Measurements from ENCODE around the gene KRTAP5-11. TPM values are rescaled to one million over a fixed set of nuclear protein-coding genes. Genes with fewer than 3 reads are reported as not detected.

The KRTAP5-11 gene
- total RNA-seq, 1 donor from 2014 or later: not detected

DNA sequence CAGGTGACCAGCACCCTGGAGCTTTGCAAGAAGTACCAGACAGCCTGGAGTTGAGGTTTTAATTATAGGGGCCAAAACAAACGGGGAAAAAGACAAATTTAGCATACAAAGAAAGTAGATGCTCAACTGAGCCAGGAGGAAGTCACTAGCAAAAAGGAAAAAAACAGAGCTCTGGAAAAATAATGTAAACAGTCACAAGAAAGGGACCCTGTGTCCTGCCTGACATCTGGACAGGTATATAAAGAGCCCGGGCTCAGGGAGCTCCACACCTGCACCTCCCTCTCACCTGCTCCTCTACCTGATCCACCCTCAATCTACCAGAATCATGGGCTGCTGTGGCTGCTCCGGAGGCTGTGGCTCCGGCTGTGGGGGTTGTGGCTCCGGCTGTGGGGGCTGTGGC is 17.4 kb downstream of the KRTAP5-11 start, which contains the start of gene KRTAP5-10:
KRTAP5-10 (plus strand) TSS at position 301 of the 400 bp plus-strand sequence; CDS start at position 326, 25 bp downstream.
- H3K27me3 ChIP-seq: no peaks in the 10 kb centered on the region
- intact Hi-C loops (cut with DNase I): no loop called here
- H3K4me1 ChIP-seq: no peaks in the 10 kb centered on the region
- no peaks in the 10 kb centered on the region for H3K9me3 ChIP-seq
- H3K36me3 ChIP-seq: no peaks in the 10 kb centered on the region
- TF ChIP-seq, protein P1, sequence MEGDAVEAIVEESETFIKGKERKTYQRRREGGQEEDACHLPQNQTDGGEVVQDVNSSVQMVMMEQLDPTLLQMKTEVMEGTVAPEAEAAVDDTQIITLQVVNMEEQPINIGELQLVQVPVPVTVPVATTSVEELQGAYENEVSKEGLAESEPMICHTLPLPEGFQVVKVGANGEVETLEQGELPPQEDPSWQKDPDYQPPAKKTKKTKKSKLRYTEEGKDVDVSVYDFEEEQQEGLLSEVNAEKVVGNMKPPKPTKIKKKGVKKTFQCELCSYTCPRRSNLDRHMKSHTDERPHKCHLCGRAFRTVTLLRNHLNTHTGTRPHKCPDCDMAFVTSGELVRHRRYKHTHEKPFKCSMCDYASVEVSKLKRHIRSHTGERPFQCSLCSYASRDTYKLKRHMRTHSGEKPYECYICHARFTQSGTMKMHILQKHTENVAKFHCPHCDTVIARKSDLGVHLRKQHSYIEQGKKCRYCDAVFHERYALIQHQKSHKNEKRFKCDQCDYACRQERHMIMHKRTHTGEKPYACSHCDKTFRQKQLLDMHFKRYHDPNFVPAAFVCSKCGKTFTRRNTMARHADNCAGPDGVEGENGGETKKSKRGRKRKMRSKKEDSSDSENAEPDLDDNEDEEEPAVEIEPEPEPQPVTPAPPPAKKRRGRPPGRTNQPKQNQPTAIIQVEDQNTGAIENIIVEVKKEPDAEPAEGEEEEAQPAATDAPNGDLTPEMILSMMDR (IDR thresholded peaks at IDR 0.05): no peak
- no peak for DNase-seq (ENCODE audit: low spot score in 2 of 2)
- no peak within 1 kb of the TSS for H3K4me3 ChIP-seq
- H3K27ac ChIP-seq: no peak within 1 kb of the TSS

DNA sequence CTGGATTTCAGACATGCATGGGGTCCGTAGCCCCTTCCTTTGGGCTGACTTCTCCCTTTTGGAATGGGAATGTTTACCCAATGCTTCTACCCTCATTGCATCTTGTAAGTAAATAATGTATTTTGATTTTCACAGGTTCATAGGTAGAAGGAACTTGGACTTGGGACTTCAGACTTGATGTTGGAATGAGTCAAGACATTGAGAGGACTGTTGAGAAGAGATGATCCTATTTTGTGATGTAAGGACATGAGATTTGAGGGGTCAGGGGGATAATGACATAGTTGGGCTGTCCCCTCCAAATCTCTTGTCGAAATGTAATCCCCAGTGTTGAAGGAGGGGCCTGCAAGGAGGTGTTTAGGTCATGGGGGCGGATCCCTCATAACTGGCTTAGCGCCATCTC is 18.2 kb downstream of the KRTAP5-11 start:
- Histone ChIP-seq H3K27me3 (no peaks in the 10 kb centered on the region), H3K9me3 (no peaks in the 10 kb centered on the region), H3K27ac (no peak overlapping the region), H3K4me3 (no peak overlapping the region), H3K36me3 (no peaks in the 10 kb centered on the region), H3K4me1 (no peaks in the 10 kb centered on the region)
- DNase-seq (ENCODE audit: low spot score in 2 of 2): no peak
- TF ChIP-seq, protein P1 (IDR thresholded peaks at IDR 0.05): no peak
- intact Hi-C loops (cut with DNase I): no loop called here

DNA sequence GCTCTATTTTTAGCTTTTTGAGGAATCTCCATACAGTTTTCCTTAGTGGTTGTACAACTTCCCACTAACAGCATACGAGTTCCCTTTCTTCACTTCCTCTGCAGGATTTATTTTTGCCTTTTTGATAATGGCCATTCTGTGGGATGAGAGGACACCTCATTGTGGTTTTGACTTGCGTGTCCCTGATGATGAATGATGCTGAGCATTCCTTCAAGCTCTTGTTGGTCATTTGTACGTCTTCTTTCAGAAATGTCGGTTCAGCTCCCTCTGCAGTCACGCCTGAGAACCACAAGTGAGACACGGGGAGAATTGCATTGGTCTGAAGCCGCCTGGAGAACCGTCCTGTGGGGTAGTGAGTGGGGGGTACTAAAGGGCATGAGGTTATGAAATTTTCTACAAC is 19.3 kb downstream of the KRTAP5-11 start:
- H3K27me3 ChIP-seq: no peaks in the 10 kb centered on the region
- DNase-seq (ENCODE audit: low spot score in 2 of 2): no peak

DNA sequence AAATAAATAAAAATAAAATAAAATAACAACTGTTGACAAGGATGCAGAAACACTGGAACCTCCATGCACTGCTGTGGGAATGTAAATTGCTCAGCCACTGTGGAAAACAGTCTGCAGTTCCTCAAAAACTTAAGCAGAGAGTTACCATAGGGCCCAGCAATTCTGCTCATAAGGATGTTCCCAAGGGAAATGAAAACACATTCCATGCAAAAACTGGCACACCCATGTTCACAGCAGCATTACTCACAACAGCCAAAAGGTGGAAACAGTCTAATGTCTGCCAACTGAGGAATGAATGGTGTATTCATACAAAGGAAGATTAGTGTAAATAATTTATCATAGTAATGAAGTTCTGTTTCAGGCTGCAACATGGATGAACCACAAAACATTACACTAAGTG is 20.6 kb downstream of the KRTAP5-11 start:
- Histone ChIP-seq H3K9me3 (no peaks in the 10 kb centered on the region), H3K27me3 (no peaks in the 10 kb centered on the region)
- intact Hi-C loops (cut with DNase I): no loop called here

More for the DNA sequence above, 19.3 kb downstream of the KRTAP5-11 start:
- Histone ChIP-seq H3K27ac (no peak overlapping the region), H3K36me3 (no peaks in the 10 kb centered on the region), H3K4me3 (no peak overlapping the region), H3K9me3 (no peaks in the 10 kb centered on the region), H3K4me1 (no peaks in the 10 kb centered on the region)
- intact Hi-C loops (cut with DNase I): no loop called here
- TF ChIP-seq, protein P1 (IDR thresholded peaks at IDR 0.05): no peak

DNA sequence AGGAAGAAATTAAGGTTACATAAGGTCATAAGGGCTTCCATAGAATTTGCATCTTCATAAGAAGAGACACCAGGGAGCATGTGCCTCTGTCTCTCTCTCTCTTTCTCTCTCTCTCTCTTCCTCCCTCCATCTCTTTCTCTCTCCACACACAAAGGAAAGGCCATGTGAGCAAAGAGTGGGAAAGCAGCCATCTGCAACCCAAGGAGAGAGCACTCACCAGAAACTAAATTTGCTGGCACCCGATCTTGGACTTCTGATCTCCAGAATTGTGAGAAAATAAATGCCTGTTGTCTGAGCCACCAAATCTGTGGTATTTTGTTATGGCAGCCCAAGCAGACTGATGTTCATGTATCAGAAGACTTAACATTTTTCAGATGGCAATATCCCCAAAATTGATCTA is 23.7 kb downstream of the KRTAP5-11 start:
- Histone ChIP-seq H3K9me3 (no peaks in the 10 kb centered on the region), H3K27ac (no peak overlapping the region), H3K27me3 (no peaks in the 10 kb centered on the region), H3K4me3 (no peak overlapping the region), H3K36me3 (no peaks in the 10 kb centered on the region), H3K4me1 (no peaks in the 10 kb centered on the region)
- intact Hi-C loops (cut with DNase I): no loop called here
- no peak for DNase-seq (ENCODE audit: low spot score in 2 of 2)
- TF ChIP-seq, protein P1 (IDR thresholded peaks at IDR 0.05): no peak

More for the DNA sequence above, 20.6 kb downstream of the KRTAP5-11 start:
- Histone ChIP-seq H3K4me3 (no peak overlapping the region), H3K36me3 (no peaks in the 10 kb centered on the region), H3K4me1 (no peaks in the 10 kb centered on the region), H3K27ac (no peak overlapping the region)
- no peak for DNase-seq (ENCODE audit: low spot score in 2 of 2)
- TF ChIP-seq, protein P1 (IDR thresholded peaks at IDR 0.05): no peak

DNA sequence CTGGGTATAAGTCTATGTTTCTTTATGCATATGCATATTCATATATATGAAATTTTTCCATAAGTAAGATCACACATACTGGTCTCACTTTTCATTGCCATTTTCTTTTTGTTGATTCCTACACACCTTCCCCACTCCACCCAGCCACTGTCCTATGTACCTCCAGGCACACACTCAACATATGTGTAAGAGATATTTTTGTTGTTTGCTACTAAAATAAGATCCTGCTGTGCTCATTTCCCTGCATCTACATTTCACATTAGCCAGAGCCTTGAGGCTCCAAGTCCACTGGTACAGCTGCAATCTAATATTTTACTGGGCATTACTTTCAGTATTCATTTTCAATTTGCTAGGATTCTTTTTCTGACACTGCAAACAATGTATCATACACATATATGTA is 25.4 kb downstream of the KRTAP5-11 start:
- TF ChIP-seq, protein P1 (IDR thresholded peaks at IDR 0.05): no peak
- H3K36me3 ChIP-seq: no peaks in the 10 kb centered on the region
- intact Hi-C loops (cut with DNase I): no loop called here
- no peak for DNase-seq (ENCODE audit: low spot score in 2 of 2)
- no peaks in the 10 kb centered on the region for H3K4me1 ChIP-seq
- H3K4me3 ChIP-seq: no peak overlapping the region
- H3K27me3 ChIP-seq: no peaks in the 10 kb centered on the region
- no peaks in the 10 kb centered on the region for H3K9me3 ChIP-seq
- no peak overlapping the region for H3K27ac ChIP-seq

Measured in ascending aorta (tissue), 2 donors.